Raji (cell line): ENCODE data around the gene SRM.

ENCODE experiments used
- POLR2A ChIP-seq: IDR thresholded peaks from 2 replicates; pipeline ENCODE4 v1.6.1; 2011; ENCODE audit warnings: low read depth, low read length, control low read depth; ENCODE audit not compliant: insufficient read depth

Gene SRM

DNA sequence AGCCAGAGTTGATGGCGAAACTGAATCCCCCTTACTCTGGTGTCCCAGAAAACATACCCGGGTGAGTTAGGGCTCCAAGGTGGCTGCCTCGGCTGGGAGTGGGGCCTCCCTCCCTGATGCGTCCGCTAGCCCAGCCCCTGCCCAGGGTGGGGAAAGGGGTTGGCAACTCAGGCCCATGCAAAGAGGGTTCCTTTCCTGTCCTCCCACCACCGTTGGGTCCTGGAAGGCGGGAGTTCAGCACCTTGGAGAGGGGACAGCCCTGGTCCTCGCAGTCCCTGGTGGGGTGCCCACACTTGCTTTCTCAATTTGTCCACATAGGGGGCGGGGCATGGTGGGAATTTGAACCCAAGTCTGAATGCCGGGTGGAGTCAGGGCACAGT lies 6.1 kb downstream of the SRM start:
- TF ChIP-seq POLR2A, result no peak

DNA sequence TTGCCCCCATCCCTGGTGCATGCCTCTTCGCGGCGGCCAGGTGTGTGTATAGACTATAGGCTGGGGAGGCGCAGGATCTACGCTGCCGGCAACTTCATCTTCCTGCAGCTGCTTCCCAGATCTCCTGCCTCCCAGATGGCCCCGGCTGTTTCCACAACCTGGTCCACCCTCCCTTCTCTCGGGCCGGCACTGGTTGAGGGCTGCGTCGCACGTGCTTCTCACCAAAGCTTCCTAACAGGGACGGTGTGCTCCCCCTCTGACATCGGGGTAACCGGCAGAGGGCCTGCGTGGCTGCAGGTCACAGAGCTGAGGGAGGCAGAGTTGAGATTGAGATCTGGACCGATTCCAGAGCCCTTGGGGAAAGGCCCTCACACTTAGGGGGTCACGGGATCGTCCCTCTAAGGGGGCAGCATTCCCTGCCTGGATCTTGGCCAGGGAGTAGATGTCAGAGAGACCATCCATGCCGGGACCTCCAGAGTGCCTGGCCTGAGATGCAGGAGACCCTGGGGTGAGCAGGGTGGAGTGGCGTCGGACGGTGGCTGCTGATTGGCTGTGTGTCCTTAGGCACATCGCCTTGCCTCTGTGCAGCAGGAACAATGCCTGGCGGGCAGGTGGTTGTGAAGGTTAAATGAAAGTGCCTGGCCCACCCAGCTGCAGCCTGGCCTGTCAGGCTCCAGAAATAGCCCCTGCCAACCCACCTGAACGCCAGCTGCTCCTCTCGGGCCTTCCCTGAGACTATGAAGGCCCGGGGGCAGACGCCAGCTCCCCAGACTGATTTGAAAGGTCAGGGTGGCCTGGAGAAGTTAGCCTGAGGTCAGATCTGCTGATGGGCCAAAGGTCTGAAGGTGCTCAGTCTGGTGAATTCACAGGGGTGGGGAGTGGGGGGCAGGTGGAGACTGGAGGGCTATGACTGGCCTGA lies 6.7 kb downstream of the SRM start:
- peak; percentile 60 for TF ChIP-seq POLR2A

DNA sequence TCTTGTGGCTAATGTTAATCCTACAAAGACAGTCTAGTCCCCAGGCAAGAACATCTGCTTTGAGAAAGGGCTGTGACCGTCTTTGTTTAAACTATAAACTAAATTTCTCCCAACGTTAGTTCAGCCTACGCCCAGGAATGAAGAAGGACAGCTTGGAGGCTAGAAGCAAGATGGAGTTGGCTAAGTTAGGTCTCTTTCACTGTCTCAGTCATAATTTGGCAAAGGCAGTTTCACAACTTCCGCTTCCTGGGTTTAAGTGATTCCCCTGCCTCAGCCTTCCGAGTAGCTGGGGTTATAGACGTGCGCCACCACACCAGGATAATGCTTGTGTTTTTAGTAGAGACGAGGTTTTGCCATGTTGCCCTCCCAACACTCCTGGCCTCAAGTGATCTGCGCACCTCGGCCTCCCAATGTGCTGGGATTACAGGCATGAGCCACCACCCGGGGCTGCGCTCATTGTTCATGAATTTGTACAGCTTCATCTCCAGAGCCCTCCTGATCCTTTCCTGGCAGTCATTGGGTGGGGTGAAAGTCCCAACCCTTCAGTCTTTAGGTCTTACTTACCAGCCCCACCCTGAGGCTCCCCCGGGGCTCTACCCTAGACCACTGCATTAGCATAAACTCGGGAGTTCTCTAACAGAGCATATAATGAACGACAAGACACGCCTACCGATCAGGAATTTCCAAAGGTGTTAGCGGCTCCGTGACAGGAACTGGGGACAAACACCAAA lies 7.9 kb downstream of the SRM start:
- no peak for TF ChIP-seq POLR2A

DNA sequence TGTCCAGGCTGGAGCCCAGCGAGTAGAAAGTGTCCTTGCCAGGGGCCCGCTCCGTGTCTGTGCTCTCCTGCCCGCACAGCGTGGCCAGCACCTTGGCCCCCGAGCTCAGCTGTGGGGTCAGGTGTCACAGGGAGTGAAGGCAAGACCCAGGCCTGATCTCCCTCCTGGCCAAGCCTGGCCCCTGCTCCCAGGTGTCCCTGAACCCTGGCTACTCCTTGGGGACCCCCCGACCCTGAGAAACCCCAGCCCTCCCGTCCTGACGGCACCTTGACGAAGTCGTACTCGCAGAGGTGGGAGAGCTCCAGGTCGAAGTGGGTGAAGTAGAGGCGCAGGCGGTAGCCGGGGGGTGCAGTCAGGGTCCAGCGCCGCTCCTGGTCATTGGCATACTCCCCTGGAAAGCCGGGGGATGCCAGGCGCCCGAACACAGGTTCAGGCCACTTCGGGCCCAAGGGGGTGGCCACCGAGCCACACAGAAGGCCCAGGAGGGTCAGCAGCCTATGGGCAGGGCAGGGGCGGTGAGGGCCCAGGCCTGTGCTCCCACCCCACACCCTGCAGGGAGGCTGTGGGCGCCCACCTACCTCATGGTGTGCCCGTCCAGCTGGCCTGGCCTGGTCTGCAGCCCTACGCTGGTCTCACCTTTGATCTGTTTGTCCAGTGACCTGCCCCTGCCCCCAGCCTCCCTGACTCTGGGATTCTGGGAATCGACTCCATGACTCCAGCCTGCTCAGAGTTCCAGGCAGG lies 13.0 kb downstream of the SRM start, which contains the start of gene MASP2:
MASP2 (minus strand) TSS at position 615 of the 741 bp plus-strand sequence; CDS start at position 583, 32 bp downstream.
- no peak for TF ChIP-seq POLR2A

DNA sequence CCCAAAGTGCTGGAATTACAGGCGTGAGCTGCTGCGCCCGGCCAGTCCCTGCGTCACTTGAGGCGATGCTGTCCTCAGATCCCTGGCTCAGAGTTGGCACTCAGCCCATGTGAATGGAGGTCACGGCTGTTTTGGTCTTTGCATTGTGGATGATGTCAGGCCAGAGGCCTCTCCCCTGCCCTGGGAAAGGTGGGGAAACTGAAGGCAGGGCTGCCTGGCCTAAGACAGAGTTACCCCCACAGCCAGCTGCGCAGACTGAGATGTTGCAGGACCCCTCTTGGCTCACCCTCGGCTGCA lies 13.6 kb downstream of the SRM start:
- no peak for TF ChIP-seq POLR2A

DNA sequence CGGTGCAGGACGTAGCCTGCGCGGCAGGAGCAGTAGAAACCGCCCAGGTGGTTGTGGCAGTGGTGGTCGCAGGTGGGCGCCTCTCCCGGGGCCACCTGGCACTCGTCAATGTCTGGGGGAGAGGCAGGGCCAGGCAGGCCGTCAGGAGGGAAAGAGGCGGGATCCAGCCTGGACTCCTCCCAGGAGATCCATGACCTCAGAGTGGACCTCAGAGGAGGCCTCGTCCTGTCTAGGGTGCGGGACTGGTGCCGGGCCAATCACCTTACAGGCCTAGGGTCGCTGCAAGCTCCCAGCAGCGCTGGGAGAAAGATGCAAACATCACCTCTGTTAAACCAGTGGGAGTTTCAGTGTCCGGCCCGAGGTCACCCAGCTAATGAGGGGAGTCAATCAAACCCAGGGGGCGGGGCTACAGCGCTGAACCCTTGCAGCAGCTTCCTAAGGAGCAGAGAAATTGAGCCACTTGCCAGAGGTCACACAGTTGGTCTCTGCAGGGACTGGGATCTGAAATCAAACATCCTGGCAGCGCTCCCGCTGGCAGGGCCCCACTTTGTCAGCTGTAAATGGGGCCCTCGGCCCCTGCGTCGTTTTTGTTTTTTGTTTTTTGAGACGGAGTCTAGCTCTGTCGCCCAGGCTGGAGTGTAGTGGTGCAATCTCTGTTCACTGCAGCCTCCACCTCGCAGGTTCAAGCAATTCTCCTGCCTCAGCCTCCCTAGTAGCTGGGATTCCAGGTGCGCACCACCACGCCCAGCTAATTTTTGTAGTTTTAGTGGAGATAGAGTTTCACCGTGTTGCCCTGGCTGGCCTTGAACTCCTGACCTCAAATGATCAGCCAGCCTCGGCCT lies 14.2 kb downstream of the SRM start:
- no peak for TF ChIP-seq POLR2A

DNA sequence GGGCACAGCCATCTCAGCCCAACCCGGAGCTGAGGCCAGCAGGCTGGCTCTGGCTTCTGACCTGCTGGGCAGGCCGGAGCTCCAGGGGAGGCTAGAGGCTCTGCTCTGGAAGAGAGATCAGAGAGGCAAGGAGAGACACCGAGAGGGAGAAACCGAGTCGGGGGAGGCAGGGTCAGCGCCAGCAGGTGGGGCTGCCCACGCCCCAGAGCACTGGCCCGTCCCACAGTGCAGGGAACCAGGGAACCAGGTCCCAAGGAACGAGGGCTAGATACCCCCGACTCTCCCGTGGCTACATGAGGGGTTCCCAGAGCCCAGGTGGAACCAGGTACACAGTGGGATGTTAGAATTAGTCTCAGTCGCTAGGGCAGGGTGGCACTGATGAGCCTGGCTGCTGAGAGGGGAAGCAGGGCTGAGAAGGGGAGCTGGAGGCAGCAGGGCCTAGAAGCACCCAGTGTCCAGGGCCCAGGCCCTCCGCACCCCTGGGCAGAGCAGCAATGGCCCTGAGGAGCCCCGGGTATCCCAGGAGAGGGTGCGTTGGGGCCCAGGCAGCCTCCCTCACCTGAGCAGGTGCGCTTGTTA lies 14.9 kb downstream of the SRM start:
- TF ChIP-seq POLR2A, result no peak

DNA sequence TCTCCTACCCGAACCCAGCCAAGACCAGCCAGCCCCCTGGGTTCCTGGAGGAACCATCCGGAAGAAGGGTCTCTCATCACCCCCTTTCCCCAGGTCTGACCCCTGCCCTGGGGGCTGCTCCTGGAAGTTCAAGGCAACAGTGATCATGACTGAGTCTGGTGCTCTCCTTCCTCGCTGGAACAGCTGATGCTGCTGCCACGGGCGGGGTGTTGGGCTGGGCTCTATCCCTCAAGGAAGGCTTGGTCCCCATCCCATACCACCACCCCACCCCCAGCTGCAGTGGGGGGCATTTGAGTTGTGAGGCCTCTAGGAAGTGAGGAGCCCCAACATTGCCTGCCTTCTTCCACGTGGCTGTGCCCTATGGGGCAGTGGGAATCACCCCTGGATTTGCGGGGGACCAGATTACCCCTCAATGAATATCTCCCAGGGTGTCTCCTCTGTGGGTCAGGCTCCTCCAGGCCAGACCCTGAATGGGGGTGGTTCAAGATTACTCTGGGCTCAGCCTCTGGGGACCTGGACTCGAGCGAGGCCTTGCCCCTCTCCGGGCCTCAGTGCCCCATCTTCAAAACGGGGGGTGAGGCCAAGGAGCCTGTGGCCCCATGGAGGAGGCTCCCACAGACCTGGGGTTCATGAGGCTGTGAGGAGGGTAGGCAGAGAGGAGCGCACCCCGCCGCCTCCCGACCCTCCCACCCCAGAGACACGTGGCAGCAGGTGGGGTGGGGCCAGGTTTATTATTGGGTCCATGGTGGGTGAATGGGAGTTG lies 15.6 kb downstream of the SRM start:
- TF ChIP-seq POLR2A, result no peak

DNA sequence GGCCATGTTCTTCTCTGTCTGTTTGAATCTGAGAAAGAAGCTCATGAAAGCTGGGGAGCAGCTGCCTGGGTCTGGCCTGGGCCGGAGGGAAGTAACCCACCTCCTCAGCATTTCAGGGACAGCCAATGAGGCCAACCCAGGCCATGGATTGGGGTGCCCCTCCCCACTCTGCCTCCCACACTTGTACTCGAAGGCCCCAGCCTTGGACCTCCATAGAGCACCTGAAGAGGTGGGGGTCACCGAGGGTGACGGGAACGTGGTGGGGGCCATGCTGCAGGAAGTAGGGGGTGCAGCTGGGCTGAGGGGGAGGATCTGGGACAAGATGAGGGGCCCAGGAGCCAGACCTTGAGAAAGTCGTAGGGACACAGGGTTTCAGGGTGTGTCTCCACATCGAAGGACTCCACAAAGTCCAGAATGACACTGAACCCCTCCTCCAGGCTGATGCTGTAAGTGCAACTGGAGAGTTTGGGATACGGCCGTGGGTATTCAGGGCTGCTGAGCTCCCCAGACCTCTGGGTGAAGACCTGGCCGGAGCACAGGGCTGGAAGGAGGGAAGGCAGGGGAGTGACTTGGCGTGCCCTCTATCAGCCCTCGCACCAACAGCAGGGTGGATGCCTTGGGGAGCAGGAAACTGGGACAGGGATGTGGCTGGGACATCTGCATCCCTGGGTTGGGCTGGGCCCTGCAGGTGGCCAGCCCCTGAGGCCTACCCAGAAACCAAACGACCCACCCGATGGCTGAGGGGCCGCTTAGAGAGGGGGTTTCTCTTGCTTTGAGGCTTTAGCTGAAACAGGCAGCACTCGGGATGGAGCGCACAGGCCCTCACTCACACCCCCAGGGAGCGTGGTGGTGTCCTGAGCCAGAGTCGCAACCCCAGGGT lies 16.6 kb downstream of the SRM start:
- no peak for TF ChIP-seq POLR2A

DNA sequence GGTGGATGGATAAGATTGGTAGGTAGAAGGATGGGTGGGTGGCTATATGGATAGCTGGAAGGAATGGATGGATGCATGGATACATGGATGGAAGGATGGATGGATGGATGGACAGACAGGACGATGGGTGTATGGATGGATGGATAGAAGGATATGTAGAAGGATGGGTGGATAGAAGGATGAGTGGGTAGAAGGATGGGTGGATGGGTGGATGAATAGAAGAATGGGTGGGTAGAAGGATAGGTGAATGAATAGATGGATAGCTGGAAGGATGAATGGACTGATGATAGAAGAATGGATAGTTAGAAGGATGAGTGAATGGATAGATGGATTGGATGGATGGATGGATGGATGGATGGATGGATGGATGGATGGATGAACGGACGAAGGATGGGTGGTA lies 17.8 kb downstream of the SRM start:
- TF ChIP-seq POLR2A, result no peak

DNA sequence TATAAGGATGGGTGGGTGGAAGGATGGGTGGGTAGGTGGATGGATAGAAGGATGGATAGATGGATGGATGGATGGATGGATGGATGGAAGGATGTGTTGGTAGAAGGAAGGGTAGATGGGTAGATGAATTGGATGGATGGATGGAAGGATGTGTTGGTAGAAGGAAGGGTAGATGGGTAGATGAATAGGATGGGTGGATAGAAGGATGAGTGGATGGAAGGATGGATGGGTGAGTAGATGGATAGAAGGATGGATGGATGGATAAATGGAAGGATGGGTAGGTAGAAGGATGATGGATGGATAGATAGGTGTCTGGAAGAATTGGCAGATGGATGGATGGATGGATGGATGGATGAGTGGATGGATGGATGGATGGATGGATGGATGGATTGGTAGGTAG lies 18.8 kb downstream of the SRM start:
- no peak for TF ChIP-seq POLR2A

DNA sequence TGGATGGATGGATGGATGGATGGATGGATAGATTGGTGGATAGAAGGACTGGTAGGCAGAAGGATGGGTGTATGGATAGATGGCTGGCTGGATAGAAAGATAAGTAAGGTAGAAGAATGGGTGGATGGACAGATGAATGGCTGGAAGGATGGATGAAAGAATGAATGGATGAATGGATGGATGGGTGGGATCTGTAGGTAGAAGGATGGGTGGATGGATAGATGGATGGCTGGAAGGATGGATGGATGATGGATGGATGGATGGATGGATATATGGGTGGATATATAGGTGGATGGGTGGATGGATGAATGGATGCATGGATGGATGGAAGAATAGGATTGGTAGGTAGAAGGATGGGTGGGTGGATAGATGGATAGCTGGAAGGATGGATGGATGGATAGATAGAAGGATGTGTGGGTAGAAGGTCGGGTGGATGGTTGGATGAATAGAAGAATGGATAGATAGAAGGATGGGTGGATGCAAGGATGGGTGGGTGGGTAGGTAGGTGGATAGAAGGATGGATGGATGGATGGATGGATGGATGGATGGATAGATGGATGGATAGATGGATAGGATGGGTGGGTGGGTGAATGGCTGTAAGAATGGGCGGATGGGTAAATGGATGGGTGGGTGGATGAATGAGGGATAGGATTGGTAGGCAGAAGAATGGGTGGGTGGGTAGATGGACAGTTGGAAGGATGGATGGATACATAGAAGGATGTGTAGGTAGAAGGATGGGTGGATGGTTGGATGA lies 20.3 kb downstream of the SRM start:
- TF ChIP-seq POLR2A, result no peak
